Activated CD4-positive, alpha-beta T cell treated with anti-CD3 and anti-CD28 coated beads, Interleukin-2, amount 50 U/mL, for 1 hour (primary cell): ENCODE results near the gene CUTA.

Source experiments
- DNase-seq: peaks from one replicate; pipeline ENCODE4 v3.0.0-alpha.2; 2020

The CUTA gene

DNA sequence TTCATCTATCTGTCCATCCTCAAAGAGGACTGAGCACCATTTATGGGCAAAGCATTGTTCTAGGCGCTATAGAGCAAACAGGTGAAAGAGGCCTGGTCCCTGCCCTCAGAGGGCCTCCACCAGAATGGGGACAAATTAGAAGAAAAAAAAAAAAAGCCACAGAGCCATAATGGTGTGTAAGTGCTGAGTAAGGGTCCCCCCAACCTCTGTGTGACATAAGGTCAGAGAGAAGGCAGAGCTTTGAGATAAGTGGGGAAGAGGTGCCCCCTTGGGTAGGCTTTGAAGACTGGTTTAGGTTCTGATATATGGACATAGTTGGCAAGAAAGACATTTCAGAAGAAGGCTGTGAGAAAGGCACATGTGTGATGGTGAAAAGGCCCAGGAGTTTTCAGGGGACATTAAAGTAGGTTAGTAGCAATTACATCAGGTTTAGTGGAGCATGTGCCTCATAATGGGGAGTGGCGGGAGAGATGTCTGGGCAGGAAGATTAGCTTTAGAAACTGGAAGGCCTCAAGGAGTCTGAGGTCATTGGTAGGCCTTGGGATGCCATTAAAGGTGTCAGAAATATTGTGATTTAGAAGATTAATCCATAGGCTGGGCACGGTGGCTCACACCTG is 21.2 kb upstream of the CUTA start:
- no peak for DNase-seq

- DNase-seq = no peak
These were observed 19.8 kb upstream of the CUTA start for GRCh38 chr6:33437666-33438065.

DNA sequence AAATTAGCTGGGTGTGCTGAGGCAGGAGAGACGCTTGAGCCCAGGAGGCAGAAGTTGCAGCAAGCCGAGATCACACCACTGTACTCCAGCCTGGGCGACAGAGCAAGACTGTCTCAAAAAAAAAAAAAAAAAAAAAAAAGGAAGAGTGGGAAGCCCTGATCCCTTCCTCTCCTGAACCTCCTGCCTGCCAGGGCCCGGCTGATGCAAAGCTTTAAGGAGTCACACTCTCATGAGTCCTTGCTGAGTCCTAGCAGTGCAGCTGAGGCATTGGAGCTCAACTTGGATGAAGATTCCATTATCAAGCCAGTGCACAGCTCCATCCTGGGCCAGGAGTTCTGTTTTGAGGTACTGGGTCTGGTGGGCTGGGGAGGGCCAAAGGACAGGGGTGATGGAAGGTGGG is 17.1 kb upstream of the CUTA start:
- DNase-seq = no peak

DNA sequence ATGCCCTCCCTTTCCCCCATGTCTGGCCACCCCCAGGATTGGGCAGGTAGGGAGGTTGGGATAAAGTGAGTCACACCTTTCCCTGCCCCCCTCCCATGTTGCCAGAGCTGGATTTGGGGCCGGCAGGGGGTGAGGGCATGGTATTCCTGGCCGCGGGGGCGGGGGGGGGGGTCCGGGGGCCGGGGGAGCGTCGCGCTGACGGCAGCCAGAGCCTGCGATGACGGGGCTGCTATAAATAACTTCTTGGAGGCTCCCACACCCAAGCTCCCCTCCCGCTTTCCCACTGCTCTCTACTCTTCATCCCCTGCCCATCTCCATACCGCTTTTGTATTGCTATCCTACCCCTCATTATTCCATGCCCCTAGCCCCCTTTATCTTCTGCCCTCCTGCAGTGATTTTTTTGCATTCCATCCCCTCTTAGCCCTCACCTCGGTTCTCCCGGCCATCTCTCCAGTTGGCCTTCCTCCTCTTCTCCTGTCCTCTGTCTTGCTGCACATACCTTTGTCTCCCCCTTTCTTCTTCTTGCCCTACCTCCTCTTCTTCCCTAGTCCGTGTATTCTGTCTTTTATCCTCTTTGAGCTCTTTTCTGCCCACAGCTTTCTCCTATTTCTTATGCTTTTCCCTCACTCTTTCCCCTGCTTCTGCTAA is 15.8 kb upstream of the CUTA start:
- no peak for DNase-seq

- DNase-seq = no peak
These were observed 15.2 kb upstream of the CUTA start for GRCh38 chr6:33433001-33433543.

DNA sequence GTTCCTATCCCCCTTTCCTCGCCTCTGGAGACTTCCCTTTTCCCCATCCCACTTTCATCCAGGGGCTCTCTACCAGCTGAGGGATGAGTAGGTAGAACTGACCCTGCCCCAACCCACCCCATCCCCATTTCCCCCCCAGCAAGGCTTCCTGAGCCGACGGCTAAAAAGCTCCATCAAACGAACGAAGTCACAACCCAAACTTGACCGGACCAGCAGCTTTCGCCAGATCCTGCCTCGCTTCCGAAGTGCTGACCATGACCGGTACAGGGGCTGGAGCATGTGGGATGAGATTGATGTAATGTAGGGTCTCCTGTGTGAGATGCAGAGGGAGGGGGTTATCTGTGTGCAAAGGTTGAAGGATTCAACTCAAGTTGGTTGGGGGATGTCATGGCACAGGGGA is 14.6 kb upstream of the CUTA start:
- no peak for DNase-seq

- no peak for DNase-seq
These were observed 14.1 kb upstream of the CUTA start for GRCh38 chr6:33431880-33432541.

- DNase-seq = peak; percentile 83
These were observed 13.3 kb upstream of the CUTA start for GRCh38 chr6:33430991-33431879.

DNA sequence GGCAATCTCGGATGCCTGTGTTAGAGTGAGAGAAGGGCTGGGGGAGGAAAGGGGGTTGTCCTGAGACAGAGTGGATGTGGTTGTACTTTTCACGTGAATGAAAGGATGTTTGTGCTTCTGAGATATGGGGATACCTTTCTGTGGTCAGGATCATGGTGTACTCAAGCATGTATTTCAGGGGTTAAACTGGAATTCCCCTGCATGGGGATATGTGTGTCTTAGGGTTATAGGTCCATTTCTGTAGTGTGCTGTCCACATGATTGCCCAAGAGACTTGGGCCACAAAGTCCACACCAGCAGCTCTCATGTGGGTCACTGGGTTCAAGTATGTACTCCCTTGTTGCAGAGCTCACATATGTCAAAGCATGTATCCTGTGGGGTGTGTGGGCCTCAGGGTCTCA is 12.4 kb upstream of the CUTA start:
- DNase-seq = no peak

GRCh38 chr6:33429750-33430052 is 11.8 kb upstream of the CUTA start:
- no peak for DNase-seq

DNA sequence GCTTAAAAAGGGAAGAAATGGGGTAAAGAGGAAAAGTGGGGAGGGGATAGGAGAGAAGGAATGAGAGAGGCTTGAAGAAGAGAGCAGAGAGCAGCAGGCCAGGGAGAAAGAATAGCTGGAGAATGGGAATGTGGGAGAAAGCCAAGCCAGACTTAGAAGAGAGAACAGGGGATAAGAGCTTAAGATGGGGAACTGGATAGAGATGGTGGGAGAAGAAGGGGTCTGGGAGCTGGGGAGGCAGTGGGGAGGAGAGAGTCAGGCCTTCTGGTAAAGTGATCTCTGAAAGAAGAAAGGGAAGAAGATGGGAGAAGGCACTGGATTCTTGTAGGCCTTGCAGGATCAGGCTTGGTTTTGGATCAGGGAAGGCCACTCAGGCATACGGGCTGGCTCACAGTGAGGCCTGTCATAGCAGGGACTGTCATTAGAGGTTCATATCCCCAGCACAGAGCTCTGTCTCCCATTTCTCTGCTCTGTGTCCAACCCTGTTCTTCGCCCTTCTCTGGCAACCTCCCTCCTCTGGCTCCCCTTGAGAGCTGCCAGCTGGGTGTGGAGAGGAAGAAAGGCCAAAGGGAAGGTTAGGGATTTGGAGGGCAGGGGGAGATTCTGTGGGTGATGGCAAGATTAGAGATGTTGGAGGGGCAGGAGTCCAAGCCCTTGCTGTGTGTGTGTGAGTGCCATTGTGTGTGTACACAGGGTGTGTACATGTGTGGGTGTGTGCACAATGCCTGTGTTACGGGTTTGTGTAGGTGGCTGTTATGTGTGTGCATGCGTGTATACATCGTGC is 11.3 kb upstream of the CUTA start:
- no peak for DNase-seq

GRCh38 chr6:33428224-33428965 is 10.5 kb upstream of the CUTA start:
- DNase-seq = peak; percentile 27

DNA sequence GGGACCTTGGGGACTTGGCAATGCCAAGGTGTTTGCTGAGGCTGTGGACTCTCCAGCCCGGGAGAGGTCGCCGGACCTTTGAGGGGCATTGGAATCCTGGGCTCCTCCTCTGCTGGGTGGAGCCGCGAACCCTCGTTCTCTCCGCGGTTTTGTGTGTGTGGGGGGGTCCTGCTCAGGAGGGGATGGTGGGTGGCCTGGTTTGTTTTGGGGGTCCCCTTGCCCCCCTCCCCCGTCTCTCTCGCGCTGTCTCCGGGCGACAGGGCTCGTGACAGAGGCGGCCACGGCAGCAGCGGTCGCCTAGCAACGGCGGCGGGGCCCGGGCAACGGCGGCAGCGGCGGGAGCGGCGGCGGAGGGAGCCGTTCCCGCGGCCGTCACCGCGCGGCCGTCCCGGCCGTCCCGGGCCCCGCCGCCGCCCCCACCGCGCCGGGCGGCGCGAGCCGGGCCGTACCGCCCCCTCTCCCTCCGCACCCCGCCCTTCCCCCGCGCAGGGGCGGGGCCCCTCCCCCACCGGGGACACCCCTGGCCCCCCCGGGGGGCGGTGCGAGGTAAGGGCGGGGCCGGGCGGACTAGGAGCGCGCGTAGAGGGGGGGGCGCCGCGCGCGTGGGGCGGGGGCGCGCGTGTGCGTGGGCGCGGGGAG is 9.8 kb upstream of the CUTA start:
- peak; percentile 58 for DNase-seq

DNA sequence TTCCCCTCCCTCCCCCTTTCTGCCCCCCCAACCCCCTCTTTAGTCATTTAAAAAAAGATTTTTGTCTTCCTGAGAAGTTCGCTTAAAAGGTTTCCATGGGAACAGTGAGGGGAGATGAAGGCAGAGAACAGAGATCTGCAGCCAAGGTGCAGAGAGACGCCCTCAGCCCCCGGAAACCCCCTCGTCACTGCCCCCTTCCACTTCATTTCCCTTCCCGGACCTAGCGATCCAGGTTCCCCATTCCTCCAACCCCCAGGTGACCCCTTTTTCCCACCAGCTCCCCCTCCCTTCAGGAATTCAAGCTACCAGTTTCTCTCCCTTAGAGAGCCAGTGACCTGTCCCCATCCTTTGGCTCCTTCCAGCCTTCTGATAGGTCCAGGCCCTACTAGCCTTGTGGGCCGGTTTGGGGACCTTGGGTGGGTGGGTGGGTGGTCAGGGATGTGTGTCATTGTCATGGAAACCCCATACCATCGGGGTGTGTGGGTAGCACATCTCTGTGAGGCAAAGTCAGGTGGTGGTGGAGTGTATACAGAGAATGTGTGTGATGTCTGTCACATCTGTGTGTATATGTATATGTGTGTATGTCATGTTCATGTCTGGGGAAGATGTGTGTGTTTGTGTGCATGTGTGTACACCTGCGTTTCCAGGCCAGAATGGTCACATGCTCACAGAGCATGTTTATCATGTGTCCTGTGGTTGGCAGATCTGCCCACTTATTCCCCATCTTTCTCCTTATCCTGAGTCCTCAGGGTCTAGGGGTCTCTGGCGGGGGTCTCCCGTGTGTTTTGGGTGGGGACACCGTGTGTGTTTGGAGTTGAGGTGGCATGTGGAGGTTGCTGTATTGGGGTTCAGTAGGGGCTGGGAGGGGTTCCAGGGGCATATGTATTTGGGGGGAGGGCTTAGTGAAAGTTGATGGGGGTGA is 8.9 kb upstream of the CUTA start:
- no peak for DNase-seq

DNA sequence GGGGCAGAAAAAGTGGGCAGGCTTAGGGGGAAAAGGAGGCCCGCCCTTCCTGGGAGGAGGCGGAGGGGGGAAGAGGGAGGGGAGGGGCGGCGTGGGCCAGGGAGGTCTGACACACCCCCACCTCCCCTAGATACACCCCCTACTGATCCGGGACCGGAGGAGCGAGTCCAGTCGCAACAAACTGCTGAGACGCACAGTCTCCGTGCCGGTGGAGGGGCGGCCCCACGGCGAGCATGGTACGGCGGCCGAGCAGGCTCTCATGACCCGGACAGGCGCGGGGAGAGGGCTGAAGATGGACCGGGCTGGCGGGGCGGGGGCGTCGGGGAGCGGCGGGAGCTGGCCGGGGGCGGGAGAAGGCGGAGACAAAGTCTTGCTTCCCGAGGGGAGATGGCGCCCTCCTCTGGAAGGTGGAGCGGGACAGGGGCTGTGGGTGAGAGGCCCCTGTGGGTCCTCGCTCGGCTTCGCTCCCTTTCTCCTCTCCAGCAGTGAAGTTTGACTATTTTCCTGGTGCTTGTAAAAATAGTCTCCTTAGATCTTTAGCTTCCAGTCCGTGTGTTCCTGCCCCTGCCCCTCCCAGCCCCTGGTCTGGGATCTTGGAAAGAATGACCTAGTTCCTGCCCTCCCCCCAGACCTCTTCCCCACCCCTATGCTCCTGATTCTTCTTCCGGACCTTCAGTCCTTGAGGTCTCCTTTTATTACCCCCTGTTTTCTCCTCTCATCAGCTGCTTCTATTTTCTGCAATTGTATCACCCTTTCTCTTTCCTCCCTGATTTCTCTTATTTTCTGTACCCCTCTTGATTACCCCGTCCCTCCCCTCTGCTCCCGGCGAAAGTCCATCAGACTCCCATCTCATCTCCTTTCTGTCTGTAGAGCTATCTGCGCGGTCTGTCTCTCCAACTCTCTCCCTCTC is 8.0 kb upstream of the CUTA start:
- DNase-seq = peak; percentile 79

DNA sequence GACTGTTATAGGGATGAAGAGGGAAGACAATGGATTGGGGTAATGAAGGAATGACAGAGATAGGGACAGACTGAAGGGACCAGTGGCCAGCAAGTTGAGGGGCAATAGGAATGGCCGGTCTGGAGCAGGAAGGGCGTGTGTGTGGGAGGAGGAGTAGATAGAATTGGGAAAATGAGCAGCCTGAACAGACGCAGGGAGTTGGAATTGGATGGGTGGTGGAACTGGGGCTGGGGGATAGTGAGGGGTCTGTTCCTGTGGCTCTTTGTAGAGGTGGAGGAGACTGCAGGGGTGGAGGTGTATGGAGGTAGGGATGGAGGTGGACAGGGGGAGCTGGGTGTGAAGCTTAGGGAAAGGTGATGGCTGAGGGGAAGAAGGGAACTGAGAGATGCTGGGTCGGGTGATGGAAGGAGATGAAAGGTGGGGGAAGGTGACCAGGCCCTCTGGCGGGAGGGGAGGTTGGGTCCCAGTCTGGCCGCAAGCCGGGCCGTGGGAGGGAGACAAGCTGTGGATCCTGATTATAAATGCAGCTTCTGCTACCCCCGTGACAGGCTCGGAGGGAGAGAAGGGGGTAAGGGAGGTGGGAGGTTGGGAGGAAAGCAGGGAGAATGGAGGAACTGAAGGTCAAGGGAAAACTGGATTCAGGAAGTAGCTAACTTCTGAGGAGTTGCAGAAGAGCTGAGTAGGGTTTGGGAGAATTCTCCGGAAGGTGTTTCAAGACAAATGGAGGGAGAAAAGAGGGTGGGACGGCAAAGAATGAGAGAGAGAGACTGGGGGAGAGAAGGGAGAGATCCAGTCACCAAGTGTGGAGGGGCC is 7.2 kb upstream of the CUTA start:
- DNase-seq = no peak

GRCh38 chr6:33423777-33424176 is 5.9 kb upstream of the CUTA start:
- no peak for DNase-seq

DNA sequence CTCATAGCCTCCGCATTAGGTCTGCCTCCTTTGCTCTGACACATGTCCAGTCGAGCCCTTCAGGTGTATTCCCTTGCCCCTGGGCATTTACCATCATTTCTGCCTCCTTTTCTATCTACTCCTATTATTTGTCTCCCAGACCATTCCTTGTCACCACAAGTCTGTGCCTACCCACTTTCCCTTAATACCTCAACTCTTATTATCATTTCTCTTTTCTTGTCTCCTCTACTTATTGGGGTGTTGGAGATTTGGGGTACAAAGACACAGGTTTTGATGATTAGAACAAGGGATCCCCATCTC is 3.4 kb upstream of the CUTA start:
- DNase-seq = no peak
